Purkinje cell (primary cell): Measurements from ENCODE around the gene SMG5. TPM values are rescaled to one million over a fixed set of nuclear protein-coding genes. Genes with fewer than 3 reads are reported as not detected.

Experiments used
- polyA plus RNA-seq: library from polyadenylated mRNA; unstranded; fragments of >200 nt; fragmentation: Nextera tagmentation; gene quantifications from 2 replicates; pipeline ENCODE4 v1.2.1, GENCODE V29; 2014

Gene SMG5
- 1.3 and 2.2 TPM in 2 replicates for polyA plus RNA-seq

DNA sequence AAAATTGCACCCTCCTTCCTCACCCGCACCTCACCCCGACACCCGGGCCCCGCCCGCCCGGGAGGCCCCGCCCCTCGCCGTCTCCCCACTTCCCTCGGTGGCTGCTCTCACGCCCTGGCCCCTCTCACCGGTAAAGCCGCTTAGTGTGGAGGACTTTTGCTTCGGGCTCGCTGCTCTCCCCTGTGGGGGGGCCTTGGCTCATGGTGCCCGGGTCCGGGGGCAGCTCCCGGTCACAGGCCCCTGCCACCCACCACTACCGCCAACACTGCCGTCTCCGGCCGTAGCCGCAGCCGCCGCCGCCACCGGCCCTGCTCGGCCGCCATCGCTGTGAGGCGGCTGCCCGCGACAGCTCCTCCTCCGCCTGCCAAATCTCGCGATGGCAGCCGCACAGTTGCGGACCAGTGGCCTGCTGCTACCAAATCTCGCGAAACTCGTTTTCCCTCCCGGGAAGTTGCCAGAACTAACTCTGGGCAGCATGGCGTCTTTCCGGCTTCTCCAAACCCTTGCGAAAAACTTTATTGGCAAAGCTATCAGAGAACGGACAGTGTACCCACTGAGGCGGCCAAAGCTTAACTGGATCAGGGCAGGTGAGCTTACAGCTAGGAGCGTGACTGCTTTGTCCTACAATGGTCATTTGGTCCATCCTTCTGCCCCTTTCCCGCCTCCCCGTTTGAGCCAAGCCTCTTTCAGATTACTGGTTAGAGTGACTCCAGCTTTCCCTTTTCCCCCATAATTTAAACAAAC lies at the start of gene SMG5:
Gene SMG5, minus strand, starts transcription at position 347 of the 744 bp plus-strand sequence. Its CDS starts 145 bp downstream, at position 202.

DNA sequence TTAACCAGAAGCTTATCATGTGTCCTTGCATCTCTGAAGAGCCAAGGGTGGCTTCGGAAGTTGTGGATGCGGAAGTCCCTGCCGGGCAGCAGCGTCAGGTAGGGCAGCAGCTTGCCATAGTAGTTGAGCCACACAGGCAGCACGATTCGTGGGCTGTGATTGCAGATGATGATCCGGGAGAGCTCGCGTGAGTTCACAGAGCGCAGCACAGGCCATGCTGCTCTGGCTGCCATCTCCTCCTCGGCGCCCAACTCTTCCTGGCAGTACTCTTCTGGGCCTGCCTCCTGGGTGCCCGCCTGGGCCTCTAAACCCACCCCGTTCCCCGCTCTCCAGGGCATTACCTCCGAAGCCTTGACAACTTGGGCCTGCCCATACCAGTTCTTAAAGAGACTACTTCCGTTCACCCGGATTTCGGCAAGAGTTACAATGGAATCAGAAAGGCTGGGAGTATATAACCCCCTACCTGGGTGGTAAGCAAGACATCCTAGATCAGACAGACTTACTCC lies 16.3 kb upstream of the SMG5 start, which contains the start of gene VHLL:
Gene VHLL, minus strand, starts transcription at position 456 of the 506 bp plus-strand sequence. Its CDS starts 118 bp downstream, at position 338.

GRCh38 chr1:156295391-156295947 lies 12.8 kb upstream of the SMG5 start, which contains the start of gene GLMP:
GLMP (minus strand) TSS chr1:156295679; CDS start chr1:156295645, 34 bp downstream.

DNA sequence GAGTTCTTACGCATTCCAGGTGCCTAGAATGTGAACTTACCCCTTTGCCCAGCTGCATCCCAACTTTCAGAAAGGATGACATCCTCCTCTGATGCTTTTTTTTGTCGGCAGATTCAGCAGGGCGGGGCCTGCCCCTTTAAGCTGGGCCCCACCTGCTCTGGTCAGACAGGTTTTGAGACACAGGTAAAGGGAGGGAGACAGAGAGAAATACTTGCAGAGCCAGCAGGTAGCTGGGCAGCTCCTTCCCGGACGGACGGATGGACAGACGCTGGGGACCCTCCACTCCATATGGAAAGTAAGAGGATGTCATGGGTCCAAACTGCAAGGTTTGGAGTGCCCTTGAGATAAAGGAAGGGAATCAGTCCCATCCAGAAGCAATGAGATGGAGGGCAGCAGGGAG lies 1.5 kb upstream of the SMG5 start, which contains the start of gene TMEM79:
Gene TMEM79, plus strand, starts transcription at position 214 of the 400 bp plus-strand sequence. CDS start 902 bp downstream, outside the sequence.

GRCh38 chr1:156247460-156248322 lies 34.9 kb downstream of the SMG5 start, which contains the start of gene PAQR6:
PAQR6 (minus strand) TSS chr1:156248056; CDS start chr1:156246731, 1,325 bp downstream.

DNA sequence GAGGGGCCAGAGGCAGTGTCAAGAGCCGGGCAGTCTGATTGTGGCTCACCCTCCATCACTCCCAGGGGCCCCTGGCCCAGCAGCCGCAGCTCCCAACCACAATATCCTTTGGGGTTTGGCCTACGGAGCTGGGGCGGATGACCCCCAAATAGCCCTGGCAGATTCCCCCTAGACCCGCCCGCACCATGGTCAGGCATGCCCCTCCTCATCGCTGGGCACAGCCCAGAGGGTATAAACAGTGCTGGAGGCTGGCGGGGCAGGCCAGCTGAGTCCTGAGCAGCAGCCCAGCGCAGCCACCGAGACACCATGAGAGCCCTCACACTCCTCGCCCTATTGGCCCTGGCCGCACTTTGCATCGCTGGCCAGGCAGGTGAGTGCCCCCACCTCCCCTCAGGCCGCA lies 40.7 kb downstream of the SMG5 start, which contains the start of gene BGLAP:
Gene BGLAP, plus strand, starts transcription at position 259 of the 400 bp plus-strand sequence. Its CDS starts 48 bp downstream, at position 307.

DNA sequence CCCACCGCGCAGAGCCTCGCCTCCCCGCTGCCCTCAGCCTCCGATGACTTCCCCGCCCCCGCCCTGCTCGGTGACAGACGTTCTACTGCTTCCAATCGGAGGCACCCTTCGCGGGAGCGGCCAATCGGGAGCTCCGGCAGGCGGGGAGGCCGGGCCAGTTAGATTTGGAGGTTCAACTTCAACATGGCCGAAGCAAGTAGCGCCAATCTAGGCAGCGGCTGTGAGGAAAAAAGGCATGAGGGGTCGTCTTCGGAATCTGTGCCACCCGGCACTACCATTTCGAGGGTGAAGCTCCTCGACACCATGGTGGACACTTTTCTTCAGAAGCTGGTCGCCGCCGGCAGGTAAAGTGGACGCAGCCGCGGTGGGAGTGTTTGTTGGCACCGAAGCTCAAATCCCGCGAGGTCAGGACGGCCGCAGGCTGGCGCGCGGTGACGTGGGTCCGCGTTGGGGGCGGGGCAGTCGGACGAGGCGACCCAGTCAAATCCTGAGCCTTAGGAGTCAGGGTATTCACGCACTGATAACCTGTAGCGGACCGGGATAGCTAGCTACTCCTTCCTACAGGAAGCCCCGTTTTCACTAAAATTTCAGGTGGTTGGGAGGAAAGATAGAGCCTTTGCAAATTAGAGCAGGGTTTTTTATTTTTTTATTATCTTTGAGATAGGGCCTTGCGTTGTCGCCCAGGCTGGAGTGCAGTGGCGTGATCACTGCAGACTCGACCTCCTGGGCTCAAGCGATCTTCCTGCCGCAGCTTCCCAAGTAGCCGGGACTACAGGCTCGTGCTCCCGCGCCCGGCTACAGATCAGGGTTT lies 69.6 kb downstream of the SMG5 start, which contains the start of gene PMF1:
Gene PMF1, plus strand, starts transcription at position 175 of the 811 bp plus-strand sequence. Its CDS starts 9 bp downstream, at position 184.

Other genes starting within 250 kb of the SMG5 start
- gene UBQLN4, start 229.0 kb downstream of the SMG5 start, polyA plus RNA-seq: 4.6 and 6.4 TPM in 2 replicates
- gene LAMTOR2, start 228.0 kb downstream of the SMG5 start, polyA plus RNA-seq: 251 and 289 TPM in 2 replicates
- gene RAB25, start 221.7 kb downstream of the SMG5 start, polyA plus RNA-seq: 1.9 TPM in 1 of 2 replicates, not detected in the other
- gene MEX3A, start 200.4 kb downstream of the SMG5 start, polyA plus RNA-seq: not detected in 2 replicates
- 0.99 and 2.1 TPM in 2 replicates for gene LMNA, start 168.1 kb downstream of the SMG5 start, polyA plus RNA-seq
- gene SEMA4A, start 129.2 kb downstream of the SMG5 start, polyA plus RNA-seq: 0.15 and 2.8 TPM in 2 replicates
- gene SLC25A44, start 88.7 kb downstream of the SMG5 start, polyA plus RNA-seq: 8.0 and 20.7 TPM in 2 replicates
- 5.2 and 18.5 TPM in 2 replicates for gene PMF1, start 69.8 kb downstream of the SMG5 start, polyA plus RNA-seq
- not detected in 2 replicates for gene BGLAP, start 40.6 kb downstream of the SMG5 start, polyA plus RNA-seq
- 0.20 and 1.6 TPM in 2 replicates for gene PAQR6, start 34.8 kb downstream of the SMG5 start, polyA plus RNA-seq
- gene TMEM79, start 1.5 kb upstream of the SMG5 start, polyA plus RNA-seq: 0.39 and 0.52 TPM in 2 replicates
- 12.5 and 19.4 TPM in 2 replicates for gene GLMP, start 12.9 kb upstream of the SMG5 start, polyA plus RNA-seq
- gene VHLL, start 16.5 kb upstream of the SMG5 start, polyA plus RNA-seq: not detected in 2 replicates
- 121 and 150 TPM in 2 replicates for gene CCT3, start 55.5 kb upstream of the SMG5 start, polyA plus RNA-seq
- 3.0 and 3.1 TPM in 2 replicates for gene TSACC, start 55.7 kb upstream of the SMG5 start, polyA plus RNA-seq
- gene RHBG, start 86.4 kb upstream of the SMG5 start, polyA plus RNA-seq: not detected in 2 replicates
- 2.1 and 3.2 TPM in 2 replicates for gene MEF2D, start 217.9 kb upstream of the SMG5 start, polyA plus RNA-seq